Choroid plexus epithelial cell (primary cell): Measurements from ENCODE around the gene KIF21B.
A peak's percentile ranks its signal among the peaks of the same experiment; 100 is the strongest.

Experiments used
- DNase-seq: peaks from one replicate; pipeline ENCODE4 v3.0.0-alpha.2; 2010; ENCODE audit warnings: low read depth
- H3K4me3 ChIP-seq: 2 replicates; pipeline ENCODE4 v1.5.1; 2011; ENCODE audit warnings: low read depth, mild to moderate bottlenecking, control low read depth, low read length, moderate library complexity
- TF ChIP-seq, protein P1 (sequence below): conservative IDR thresholded peaks from 2 replicates; pipeline ENCODE4 v1.5.1; 2011; ENCODE audit warnings: low read depth, mild to moderate bottlenecking, control low read depth, inconsistent platforms, low read length, moderate library complexity

The KIF21B gene, protein sequence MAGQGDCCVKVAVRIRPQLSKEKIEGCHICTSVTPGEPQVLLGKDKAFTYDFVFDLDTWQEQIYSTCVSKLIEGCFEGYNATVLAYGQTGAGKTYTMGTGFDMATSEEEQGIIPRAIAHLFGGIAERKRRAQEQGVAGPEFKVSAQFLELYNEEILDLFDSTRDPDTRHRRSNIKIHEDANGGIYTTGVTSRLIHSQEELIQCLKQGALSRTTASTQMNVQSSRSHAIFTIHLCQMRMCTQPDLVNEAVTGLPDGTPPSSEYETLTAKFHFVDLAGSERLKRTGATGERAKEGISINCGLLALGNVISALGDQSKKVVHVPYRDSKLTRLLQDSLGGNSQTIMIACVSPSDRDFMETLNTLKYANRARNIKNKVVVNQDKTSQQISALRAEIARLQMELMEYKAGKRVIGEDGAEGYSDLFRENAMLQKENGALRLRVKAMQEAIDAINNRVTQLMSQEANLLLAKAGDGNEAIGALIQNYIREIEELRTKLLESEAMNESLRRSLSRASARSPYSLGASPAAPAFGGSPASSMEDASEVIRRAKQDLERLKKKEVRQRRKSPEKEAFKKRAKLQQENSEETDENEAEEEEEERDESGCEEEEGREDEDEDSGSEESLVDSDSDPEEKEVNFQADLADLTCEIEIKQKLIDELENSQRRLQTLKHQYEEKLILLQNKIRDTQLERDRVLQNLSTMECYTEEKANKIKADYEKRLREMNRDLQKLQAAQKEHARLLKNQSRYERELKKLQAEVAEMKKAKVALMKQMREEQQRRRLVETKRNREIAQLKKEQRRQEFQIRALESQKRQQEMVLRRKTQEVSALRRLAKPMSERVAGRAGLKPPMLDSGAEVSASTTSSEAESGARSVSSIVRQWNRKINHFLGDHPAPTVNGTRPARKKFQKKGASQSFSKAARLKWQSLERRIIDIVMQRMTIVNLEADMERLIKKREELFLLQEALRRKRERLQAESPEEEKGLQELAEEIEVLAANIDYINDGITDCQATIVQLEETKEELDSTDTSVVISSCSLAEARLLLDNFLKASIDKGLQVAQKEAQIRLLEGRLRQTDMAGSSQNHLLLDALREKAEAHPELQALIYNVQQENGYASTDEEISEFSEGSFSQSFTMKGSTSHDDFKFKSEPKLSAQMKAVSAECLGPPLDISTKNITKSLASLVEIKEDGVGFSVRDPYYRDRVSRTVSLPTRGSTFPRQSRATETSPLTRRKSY (N-terminal part only)

DNA sequence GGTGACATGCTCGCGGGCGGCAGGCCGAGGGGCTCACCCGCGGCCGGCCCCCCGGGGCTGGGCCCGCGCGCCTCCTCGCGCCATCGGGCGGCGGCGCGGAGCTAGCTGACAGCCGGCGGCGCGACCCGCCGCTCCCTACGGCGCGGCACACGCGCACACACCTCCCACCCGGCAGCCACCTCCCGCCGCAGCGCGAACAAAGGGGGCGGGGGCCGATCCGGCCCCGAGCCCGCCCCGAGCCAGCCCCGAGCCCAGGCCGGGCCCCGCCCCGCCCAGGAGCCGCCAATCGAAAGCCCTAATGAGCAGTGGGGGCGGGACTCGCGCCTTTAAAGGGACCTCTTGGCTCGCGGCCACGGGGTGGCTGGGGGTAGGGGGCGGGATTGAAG, at the start of gene KIF21B:
TSS of gene KIF21B (minus strand) at position 198 of the 386 bp plus-strand sequence. CDS start 331 bp downstream, outside the sequence.
- DNase-seq, result peak; percentile 52
- peak within 1 kb of the TSS; percentile 61 for H3K4me3 ChIP-seq
- TF ChIP-seq, protein P1, sequence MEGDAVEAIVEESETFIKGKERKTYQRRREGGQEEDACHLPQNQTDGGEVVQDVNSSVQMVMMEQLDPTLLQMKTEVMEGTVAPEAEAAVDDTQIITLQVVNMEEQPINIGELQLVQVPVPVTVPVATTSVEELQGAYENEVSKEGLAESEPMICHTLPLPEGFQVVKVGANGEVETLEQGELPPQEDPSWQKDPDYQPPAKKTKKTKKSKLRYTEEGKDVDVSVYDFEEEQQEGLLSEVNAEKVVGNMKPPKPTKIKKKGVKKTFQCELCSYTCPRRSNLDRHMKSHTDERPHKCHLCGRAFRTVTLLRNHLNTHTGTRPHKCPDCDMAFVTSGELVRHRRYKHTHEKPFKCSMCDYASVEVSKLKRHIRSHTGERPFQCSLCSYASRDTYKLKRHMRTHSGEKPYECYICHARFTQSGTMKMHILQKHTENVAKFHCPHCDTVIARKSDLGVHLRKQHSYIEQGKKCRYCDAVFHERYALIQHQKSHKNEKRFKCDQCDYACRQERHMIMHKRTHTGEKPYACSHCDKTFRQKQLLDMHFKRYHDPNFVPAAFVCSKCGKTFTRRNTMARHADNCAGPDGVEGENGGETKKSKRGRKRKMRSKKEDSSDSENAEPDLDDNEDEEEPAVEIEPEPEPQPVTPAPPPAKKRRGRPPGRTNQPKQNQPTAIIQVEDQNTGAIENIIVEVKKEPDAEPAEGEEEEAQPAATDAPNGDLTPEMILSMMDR, result no peak

DNA sequence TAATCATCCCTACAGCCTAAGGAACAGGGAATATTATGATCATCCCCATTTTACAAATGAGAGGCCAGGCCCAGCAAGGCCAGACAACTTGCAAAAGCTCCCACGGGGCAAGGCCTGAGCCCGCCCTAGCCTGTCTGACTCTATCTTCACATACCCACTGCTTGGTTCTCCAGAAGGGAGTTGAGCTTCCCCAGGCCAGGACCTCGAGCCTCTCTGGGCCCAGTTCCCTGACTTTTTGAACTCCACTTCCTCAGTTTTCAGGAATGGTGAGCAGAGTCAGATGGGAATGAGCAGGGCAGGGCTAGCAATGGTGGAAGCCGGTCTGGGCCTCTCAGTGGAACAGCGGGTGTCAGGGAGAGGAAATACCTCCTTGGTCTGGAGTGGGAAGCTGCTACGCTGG, 49.4 kb upstream of the KIF21B start:
- TF ChIP-seq, protein P1, result no peak
- no peak overlapping the region for H3K4me3 ChIP-seq

DNA sequence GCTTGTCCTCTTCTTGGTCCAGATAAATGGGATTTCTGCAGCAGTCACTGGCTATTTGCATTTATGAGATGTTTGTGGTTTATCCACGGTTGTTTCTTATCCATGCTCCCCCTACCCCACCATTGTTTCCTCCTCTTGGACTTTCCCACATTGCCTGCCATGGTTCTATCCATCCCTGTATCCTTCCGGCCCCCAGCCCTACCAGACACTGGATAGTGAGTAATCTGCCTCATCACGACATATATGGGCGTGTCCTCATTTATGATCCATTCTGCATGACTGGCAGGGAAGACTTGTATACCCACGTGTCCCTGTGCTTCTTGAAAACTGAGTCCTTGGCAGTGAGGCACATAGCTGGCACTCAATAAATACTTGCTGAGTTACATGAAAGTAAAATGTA, 48.6 kb upstream of the KIF21B start:
- TF ChIP-seq, protein P1, result no peak
- no peak for DNase-seq
- no peak overlapping the region for H3K4me3 ChIP-seq

More for the DNA sequence above, 49.4 kb upstream of the KIF21B start:
- no peak for DNase-seq

DNA sequence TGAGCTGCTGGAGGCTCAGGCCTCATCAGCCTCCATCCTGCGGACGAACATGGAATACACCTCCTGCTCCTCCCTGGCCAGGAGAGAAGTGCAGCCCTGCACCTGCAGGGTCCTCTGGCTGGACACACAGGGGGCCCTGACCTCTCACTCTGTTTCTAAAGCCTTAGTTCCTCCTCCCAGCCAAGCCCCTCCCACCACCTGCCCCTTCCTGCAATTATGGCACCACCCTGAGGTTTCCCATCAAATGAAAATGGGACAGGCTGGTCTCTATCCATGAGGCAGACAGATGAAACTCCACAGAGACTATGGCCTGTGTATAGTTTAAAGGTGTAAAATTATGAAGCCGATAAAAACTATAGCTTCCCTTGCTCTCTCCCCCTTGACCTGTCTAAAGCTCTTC, 46.1 kb upstream of the KIF21B start:
- DNase-seq, result no peak
- H3K4me3 ChIP-seq, result no peak overlapping the region
- TF ChIP-seq, protein P1, result no peak

DNA sequence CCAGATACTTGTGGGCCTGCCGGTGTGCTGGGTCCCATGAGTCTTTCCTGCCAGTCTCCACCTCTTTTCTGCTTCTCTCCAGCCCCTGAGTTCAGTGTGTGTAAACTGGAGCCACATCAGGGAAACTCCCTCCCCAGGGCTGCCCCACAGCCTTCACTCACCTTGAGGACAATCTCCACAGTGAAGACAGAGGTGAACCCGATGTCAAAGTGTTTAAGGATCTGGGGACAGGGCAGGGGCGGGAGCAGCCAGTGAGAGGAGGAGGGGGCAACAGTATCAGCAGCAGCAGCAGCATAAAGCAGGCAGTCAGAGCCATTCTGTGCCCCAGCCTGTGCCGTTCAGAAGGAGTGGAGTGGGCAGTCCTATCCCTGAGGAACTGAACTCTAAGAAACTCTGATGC, 45.5 kb upstream of the KIF21B start:
- TF ChIP-seq, protein P1, result no peak
- no peak overlapping the region for H3K4me3 ChIP-seq
- no peak for DNase-seq

DNA sequence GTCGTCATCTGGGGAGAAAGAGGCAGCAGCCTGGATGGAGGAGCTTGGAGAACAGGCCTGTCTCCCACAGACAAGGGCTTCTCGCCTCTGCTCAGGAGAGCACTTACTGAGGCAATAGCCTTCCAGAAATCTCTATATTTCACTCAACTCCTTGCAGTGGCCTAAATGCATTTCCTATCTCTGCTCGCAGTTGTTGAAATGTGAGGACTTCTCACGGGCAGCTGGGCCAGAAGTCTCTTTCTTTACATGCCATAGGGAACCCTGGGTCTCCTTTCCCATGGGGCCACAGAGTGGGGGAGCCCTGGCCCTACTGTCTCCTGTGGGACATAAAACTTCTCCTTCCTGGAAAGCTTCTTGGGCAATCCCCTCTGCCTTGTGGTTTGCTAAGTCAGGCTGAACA, 43.5 kb upstream of the KIF21B start:
- TF ChIP-seq, protein P1, result no peak
- DNase-seq, result no peak
- no peak overlapping the region for H3K4me3 ChIP-seq
